Nephron progenitor cell (in vitro differentiated cells): ENCODE measurements around the gene GPR176.

ENCODE experiments used
- DNase-seq: peaks from one replicate; pipeline ENCODE4 v3.0.0; 2021
- H3K27ac Mint-ChIP-seq: 2 replicates; pipeline ENCODE4 v1.8.0; 2021; ENCODE audit warnings: mild to moderate bottlenecking, moderate library complexity, mixed read lengths
- H3K27me3 Mint-ChIP-seq: 2 replicates; pipeline ENCODE4 v1.8.0; 2021; ENCODE audit warnings: mild to moderate bottlenecking, low read depth, mixed read lengths; ENCODE audit not compliant: poor library complexity
- H3K36me3 Mint-ChIP-seq: 2 replicates; pipeline ENCODE4 v1.8.0; 2021; ENCODE audit warnings: low read depth, mixed read lengths
- H3K4me1 Mint-ChIP-seq: 2 replicates; pipeline ENCODE4 v1.8.0; 2021; ENCODE audit warnings: mixed read lengths
- H3K4me3 Mint-ChIP-seq: 2 replicates; pipeline ENCODE4 v1.8.0; 2021; ENCODE audit warnings: mild to moderate bottlenecking, moderate library complexity, mixed read lengths
- H3K9me3 Mint-ChIP-seq: 2 replicates; pipeline ENCODE4 v1.8.0; 2021; ENCODE audit warnings: mild to moderate bottlenecking, moderate library complexity, mixed read lengths
- TF ChIP-seq, protein P1 (sequence below): fragments of 200-600 bp; sonication (generic); IDR thresholded peaks from 2 replicates; pipeline ENCODE4 v1.5.0; 2021; ENCODE audit warnings: antibody characterized with exemption

Gene GPR176

DNA sequence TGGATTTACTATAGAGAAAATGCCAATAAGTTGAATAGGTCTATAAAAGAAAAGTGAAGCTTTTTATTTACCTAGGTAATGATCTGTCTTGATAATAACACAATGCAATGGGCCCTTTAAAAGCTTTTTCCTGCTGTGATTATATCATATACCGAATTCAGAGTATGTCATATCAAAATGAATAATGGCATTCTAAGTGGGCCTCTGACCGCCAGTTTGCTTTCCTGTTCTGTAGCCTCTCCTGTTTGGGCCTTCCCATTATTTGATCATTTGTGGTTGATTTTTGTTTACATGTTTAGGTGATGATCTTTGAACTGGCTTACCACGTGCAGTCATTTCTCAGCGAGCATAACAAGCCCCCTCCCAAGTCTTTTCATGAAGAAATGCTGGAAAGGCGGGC, 28.8 kb upstream of the GPR176 start:
- DNase-seq: no peak
- TF ChIP-seq, protein P1, sequence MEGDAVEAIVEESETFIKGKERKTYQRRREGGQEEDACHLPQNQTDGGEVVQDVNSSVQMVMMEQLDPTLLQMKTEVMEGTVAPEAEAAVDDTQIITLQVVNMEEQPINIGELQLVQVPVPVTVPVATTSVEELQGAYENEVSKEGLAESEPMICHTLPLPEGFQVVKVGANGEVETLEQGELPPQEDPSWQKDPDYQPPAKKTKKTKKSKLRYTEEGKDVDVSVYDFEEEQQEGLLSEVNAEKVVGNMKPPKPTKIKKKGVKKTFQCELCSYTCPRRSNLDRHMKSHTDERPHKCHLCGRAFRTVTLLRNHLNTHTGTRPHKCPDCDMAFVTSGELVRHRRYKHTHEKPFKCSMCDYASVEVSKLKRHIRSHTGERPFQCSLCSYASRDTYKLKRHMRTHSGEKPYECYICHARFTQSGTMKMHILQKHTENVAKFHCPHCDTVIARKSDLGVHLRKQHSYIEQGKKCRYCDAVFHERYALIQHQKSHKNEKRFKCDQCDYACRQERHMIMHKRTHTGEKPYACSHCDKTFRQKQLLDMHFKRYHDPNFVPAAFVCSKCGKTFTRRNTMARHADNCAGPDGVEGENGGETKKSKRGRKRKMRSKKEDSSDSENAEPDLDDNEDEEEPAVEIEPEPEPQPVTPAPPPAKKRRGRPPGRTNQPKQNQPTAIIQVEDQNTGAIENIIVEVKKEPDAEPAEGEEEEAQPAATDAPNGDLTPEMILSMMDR: no peak
- H3K27ac Mint-ChIP-seq: peak overlapping the region; percentile 21
- no peak overlapping the region for H3K4me3 Mint-ChIP-seq
- H3K4me1 Mint-ChIP-seq: peaks cover 5% of the 10 kb centered on the region
- peaks cover 14% of the 10 kb centered on the region for H3K9me3 Mint-ChIP-seq
- no peaks in the 10 kb centered on the region for H3K27me3 Mint-ChIP-seq
- peaks cover 60% of the 10 kb centered on the region for H3K36me3 Mint-ChIP-seq

DNA sequence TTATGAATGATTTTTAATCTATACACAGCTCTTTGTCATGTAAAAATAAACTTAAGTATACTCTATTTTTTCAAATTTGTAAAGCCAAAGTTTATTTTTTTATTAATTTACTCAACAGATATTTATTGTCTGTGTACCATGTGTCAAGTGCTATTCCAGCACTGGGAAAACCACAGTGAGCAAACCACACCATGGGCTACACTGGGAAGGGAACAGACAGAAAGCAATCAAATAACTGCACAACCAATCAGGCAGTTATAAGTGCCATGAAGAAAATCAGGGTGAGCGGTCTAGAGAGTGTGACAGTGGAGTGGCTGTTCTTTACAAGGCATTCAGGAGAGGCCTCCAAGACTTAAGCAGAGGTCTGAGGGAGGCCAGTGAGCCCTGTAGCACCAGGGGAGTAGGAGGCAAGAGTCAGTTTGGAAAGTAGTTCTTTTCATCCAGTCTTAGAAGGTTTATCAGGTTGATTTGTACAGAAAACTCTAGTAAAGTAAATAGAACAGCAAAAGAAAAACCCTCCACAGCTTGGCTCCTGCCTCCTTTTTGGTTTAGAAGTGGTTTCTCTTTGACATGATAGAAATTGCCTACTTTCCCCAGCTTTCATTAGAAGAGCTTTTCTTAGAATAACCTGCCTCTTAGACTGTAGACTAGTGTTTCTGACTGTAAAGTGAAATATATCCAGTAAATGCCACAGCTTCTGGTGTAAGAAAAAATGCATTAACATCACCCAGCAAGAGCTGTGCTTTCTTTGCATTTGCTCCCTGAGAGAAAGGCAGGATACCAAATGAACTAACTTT, 27.5 kb upstream of the GPR176 start:
- Mint-ChIP-seq H3K27ac (peak overlapping the region; percentile 44), H3K36me3 (peaks cover 64% of the 10 kb centered on the region), H3K27me3 (no peaks in the 10 kb centered on the region), H3K9me3 (peaks cover 14% of the 10 kb centered on the region), H3K4me3 (no peak overlapping the region), H3K4me1 (peaks cover 5% of the 10 kb centered on the region)
- TF ChIP-seq, protein P1: no peak
- DNase-seq: no peak

DNA sequence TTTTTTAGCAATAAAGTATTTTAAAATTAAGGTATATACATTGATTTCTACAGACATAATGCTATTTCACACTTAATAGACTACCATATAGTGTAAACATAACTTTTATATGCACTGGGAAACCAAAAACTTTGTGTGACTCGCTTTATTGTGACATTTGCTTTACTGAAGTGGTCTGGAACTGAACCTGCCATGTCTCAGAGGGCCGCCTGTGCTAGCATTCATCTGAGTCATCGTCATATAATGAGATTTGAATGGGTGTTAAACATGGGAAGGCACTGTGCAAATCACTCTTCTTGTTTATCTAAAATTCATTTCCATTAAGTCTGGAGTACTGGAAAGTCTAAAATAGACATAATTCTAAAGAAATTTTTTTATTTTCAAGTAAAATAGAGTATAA, 26.8 kb upstream of the GPR176 start:
- no peaks in the 10 kb centered on the region for H3K27me3 Mint-ChIP-seq
- no peak overlapping the region for H3K27ac Mint-ChIP-seq
- peaks cover 63% of the 10 kb centered on the region for H3K36me3 Mint-ChIP-seq
- peaks cover 5% of the 10 kb centered on the region for H3K4me1 Mint-ChIP-seq
- peaks cover 14% of the 10 kb centered on the region for H3K9me3 Mint-ChIP-seq
- no peak overlapping the region for H3K4me3 Mint-ChIP-seq
- DNase-seq: no peak
- TF ChIP-seq, protein P1: no peak

DNA sequence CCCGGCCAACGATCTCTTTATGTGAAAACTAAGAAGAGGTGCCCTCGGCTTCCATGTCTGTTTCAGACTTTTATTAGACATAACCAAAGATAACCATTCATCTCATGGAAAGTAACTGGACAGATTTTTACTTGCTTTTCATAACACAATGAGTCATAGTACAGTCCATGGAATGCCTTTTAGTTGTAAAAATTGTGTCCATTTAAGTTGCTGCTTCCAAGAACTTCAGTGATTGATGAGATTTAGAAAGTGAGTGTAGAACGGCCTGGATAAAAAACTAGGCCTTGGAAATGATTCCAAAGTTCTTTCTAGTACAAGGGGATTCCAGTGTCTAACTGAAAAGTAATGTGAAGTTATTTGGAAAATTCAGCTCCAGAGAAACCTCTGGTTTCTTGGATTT, 24.7 kb upstream of the GPR176 start:
- DNase-seq: no peak
- peaks cover 50% of the 10 kb centered on the region for H3K36me3 Mint-ChIP-seq
- TF ChIP-seq, protein P1: no peak
- H3K27ac Mint-ChIP-seq: no peak overlapping the region
- H3K9me3 Mint-ChIP-seq: peaks cover 14% of the 10 kb centered on the region
- no peaks in the 10 kb centered on the region for H3K27me3 Mint-ChIP-seq
- H3K4me3 Mint-ChIP-seq: no peak overlapping the region
- peaks cover 5% of the 10 kb centered on the region for H3K4me1 Mint-ChIP-seq

DNA sequence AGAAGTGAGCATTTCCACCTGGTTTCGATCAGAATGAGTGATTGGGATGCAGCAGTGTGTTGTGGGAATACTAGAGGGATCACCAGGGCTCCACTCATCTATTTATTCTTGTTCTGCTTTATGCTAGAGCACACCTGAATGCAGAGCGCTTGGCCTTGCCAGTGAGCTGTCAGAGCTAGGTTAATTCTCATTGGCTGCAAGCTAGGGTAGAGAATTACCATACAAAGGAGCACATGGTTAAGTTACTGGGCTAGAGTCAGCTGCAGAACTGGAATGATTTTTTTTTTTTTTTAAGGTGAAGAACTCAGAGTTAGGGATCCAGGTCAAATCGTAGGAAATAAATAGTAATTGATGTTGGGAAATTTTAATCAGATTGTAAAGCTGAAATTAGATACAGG, 22.7 kb upstream of the GPR176 start:
- no peaks in the 10 kb centered on the region for H3K27me3 Mint-ChIP-seq
- DNase-seq: no peak
- H3K4me3 Mint-ChIP-seq: no peak overlapping the region
- H3K9me3 Mint-ChIP-seq: peaks cover 14% of the 10 kb centered on the region
- peaks cover 57% of the 10 kb centered on the region for H3K36me3 Mint-ChIP-seq
- H3K27ac Mint-ChIP-seq: no peak overlapping the region
- TF ChIP-seq, protein P1: no peak
- H3K4me1 Mint-ChIP-seq: peaks cover 8% of the 10 kb centered on the region
